Epithelial cell of esophagus (primary cell): Measurements from ENCODE around the gene IPO7.

Experiments
- DNase-seq: peaks from one replicate; pipeline ENCODE4 v3.0.0; 2010; ENCODE audit warnings: low read depth
- H3K4me3 ChIP-seq: 2 replicates; pipeline ENCODE4 v1.5.1; 2011; ENCODE audit warnings: mild to moderate bottlenecking, low read length, control low read depth
- TF ChIP-seq, protein P1 (sequence below): IDR thresholded peaks from 2 replicates; pipeline ENCODE4 v1.5.1; 2011; ENCODE audit warnings: low read depth, mild to moderate bottlenecking, low read length, control low read depth, inconsistent platforms; ENCODE audit not compliant: insufficient read depth; ENCODE audit errors: missing control alignments

IPO7 gene

DNA sequence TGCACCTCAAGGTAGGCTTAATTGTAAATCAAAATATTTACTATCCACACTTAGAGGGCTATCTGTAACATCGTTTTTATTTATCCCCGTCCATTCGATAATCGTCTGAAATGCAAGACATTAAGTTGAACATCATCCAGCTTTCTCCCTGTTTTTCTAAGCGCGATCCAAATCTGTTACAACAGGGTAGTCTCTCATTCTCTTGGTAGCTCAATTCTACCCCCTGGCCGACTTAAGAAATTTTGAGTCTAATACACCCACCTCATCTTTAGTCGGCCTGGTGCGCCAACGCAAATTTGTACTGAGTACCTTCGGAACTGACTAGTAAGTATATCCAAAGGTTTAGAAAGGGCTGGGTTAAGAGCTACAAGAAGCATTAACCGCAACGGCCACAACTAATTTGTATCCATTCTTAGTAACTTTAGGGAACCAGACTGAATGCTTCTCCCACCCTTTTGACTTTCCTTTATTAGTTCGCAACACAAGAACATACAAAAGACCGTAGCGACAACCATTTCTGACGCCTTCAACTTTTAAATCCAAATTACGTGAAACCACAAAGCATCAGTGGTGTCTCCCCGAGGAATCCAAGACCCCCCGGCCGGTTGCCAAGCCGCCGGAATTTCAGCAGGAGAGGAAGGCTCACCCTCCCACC, 75.3 kb downstream of the IPO7 start:
- TF ChIP-seq, protein P1, sequence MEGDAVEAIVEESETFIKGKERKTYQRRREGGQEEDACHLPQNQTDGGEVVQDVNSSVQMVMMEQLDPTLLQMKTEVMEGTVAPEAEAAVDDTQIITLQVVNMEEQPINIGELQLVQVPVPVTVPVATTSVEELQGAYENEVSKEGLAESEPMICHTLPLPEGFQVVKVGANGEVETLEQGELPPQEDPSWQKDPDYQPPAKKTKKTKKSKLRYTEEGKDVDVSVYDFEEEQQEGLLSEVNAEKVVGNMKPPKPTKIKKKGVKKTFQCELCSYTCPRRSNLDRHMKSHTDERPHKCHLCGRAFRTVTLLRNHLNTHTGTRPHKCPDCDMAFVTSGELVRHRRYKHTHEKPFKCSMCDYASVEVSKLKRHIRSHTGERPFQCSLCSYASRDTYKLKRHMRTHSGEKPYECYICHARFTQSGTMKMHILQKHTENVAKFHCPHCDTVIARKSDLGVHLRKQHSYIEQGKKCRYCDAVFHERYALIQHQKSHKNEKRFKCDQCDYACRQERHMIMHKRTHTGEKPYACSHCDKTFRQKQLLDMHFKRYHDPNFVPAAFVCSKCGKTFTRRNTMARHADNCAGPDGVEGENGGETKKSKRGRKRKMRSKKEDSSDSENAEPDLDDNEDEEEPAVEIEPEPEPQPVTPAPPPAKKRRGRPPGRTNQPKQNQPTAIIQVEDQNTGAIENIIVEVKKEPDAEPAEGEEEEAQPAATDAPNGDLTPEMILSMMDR, result no peak
- peak; percentile 45 for DNase-seq
- H3K4me3 ChIP-seq, result peak overlapping the region; percentile 99

DNA sequence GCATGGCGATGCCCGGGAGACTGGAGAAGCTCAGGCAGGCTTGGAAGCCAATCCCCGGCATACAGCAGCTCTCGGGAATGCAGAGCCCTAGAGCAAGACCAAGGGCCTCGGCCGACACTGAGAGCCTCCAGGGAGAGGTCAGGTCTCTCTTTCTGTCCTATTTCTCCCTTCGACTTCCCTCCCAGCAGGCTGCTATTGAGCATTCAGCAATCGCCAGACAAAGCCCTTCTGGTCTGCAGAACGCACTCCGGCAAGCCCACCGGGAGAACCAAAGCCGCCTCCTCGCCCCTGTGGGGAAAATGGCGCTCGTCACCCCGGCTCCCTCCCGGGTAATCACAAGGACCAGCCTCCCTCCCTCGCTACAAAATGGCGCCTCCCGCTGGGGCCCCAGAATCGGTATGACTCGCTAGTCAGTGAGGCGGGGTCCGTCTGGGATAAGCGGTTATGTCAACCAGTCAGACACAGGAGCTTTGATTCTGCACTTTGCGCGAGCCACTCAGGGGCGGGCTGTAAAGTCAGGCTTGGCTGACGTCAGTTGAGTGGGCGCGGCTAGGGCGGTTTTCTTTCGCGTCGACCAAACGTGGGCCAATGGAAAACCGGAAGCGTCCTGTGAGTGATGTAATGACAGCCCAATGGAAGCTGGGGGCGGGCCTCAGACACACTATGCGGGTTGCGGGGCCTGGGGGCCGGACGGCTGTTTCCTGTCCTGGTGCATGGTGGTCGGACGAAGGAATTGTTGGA, 76.0 kb downstream of the IPO7 start, which contains the start of gene ZNF143:
ZNF143 (plus strand) TSS at position 691 of the 741 bp plus-strand sequence. CDS start 10,297 bp downstream, outside the sequence.
- DNase-seq, result peak; percentile 100
- peak within 1 kb of the TSS; percentile 99 for H3K4me3 ChIP-seq
- TF ChIP-seq, protein P1, result no peak

DNA sequence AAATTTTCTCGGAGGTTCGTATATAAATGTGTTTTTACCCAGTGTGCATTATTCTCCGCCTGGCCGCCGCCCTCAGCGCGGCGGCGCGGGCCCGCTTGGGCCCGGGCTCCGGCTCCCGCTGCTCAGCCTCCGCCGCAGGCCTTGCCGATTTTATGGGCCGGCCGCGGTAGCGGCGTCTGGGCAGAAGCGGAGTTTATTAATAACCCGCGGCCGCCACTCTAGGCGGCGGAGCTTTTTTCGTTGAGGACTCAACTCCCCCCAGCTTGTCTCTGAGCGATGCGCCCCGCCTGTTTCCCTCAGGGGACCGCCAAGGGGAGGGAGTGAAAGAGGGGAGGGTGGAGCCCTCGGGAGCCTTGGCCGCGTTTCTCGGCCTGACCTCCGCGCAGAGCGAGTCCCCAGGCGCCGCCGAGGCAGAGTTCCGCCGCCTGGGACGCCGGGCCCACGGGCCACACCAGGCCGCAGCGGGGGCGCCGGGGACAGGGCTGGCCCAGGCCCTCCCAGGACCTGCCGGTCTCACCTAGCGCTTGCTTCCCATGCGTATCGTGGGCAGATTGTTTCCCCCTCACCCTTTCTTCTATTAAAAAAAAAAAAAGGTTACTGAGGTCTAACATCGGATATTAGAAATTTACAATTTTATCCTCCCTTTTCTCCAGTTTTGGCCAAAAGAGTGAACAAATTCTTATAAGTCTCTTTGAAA, 76.8 kb downstream of the IPO7 start:
- H3K4me3 ChIP-seq, result peak overlapping the region; percentile 59
- TF ChIP-seq, protein P1, result no peak
- DNase-seq, result peak; percentile 85

GRCh38 chr11:9461760-9462134, 77.3 kb downstream of the IPO7 start:
- H3K4me3 ChIP-seq, result peak overlapping the region; percentile 59
- DNase-seq, result peak; percentile 10
- TF ChIP-seq, protein P1, result no peak

- TF ChIP-seq, protein P1, result no peak
- peak; percentile 28 for DNase-seq
- peak overlapping the region; percentile 59 for H3K4me3 ChIP-seq
Observed at GRCh38 chr11:9462172-9462799, 77.8 kb downstream of the IPO7 start.

- DNase-seq, result peak; percentile 56
- TF ChIP-seq, protein P1, result no peak
- H3K4me3 ChIP-seq, result no peak overlapping the region
Observed at GRCh38 chr11:9462806-9463537, 78.5 kb downstream of the IPO7 start.
